T-helper 1 cell (primary cell): Measurements from ENCODE around the gene CNPY3.

Source experiments
- DNase-seq, 5 donors: peaks; one replicate each; pipeline ENCODE4 v3.0.0-alpha.2; 2012 to 2020

Gene CNPY3

GRCh38 chr6:42984001-42984923 is 55.0 kb downstream of the CNPY3 start, which contains the start of gene PPP2R5D:
PPP2R5D (plus strand) TSS chr6:42984570; CDS start chr6:42984678, 108 bp downstream.
- peak; percentile 92 to 98 (median 96) for DNase-seq

- DNase-seq = no peak
These were observed 55.7 kb downstream of the CNPY3 start for GRCh38 chr6:42984924-42985475.

DNA sequence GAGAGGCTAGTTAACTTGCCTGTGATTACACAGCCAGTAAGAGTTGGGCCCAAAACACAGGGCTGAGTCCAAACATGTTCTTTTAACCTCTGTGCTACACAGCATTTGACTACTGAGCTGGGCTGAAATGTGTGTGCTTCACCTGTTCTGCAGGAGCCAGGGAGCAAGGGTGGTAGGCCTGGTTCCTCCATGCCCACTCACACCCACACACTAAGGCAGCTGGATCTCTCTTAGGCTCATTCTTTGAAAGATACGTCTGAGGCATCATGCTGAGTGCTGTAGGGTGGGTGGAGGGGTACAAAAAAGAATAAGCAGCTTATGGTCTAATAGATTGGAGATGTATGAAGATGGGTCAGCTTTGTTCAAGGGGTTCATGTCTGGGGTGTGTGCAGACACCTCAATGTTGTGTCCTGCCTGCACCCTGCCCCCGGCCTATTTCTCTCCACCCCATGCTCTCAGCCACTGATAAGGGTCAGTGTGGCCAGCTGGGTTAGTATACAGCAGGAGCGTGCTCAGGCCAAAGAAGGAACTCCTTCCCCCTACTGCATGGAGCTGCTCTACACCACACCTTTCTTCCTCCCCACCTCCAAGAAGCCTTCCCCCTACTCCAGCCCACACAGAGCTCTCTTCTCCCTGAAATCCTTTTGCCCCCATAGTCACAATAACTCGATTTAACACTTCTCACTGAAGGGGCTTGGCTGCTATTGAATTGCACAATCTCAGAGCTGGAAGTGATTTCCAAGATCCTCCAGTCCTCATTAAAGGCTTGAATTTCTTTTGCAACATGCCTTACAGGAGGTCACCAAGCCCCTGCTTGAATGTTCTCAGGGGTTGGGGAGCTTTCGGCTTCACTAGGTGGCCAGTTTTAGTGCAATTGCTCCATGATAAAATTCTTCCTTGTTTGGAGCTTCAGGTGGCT is 58.5 kb downstream of the CNPY3 start:
- no peak for DNase-seq

DNA sequence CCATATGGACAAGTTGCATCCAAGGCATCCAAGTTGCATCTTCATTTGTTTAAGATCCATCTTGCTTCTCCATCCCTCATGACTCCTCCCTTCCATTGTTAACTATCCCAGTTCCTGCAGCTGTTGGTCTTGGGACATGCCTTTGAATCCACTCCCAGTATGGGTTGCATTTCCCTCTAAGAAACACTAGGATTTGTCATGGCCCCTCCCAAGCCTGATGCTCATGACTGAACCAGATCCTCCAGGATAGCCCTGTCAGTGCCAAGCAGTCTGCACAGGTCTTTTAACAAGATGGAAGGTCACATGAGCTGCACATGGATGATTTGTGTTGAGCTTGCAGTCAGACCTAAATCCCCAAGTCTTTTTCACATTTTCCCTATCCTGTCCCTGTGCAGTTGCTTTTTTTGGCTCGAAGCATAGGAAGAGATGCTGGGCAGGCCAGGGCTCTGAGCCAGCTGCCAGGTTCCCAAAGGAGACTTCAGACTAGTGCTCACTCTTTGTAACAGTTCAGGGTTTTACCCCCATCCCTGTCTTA is 59.3 kb downstream of the CNPY3 start:
- DNase-seq = no peak
